ENCODE measurements around the gene DOCK11. TPM values are rescaled to one million over a fixed set of nuclear protein-coding genes. Genes with fewer than 3 reads are reported as not detected.

DOCK11 gene
- total and polyA plus RNA-seq, 2 donors (not counting 1 experiment from before 2014, with no cell fraction given) = 40.1 to 85.3 TPM

- H2AFZ ChIP-seq (ENCODE audit: low read length) = no peak overlapping the region
- H4K20me1 ChIP-seq (ENCODE audit: control insufficient read depth, extremely low read depth, insufficient read depth, low read length) = no peaks in the 10 kb centered on the region
- DNase-seq (ENCODE audit: low read depth in 2 of 2) = no peak
- no peak for TF ChIP-seq EZH2 (IDR thresholded peaks at IDR 0.05; ENCODE audit: low read length, missing control alignments)
- no peak for TF ChIP-seq CTCF (conservative IDR thresholded peaks at IDR 0.05 in 1 of 2, IDR thresholded peaks at IDR 0.05 in 1 of 2; ENCODE audit: low read depth in 1 of 2, low read length in 2 of 2)
- no peak overlapping the region for H3K9ac ChIP-seq (ENCODE audit: insufficient read depth, low read length)
- H3K4me1 ChIP-seq (ENCODE audit: control insufficient read depth, extremely low read depth, insufficient read depth, low read length) = peaks cover 8% of the 10 kb centered on the region
- no peak overlapping the region for H3K4me3 ChIP-seq (replicated peaks in 1 of 4; ENCODE audit: control extremely low read depth in 1 of 4, insufficient read depth in 1 of 4, low read depth in 3 of 4, low read length in 4 of 4)
- no peaks in the 10 kb centered on the region for H3K9me3 ChIP-seq (ENCODE audit: control insufficient read depth, insufficient read depth, low read depth, low read length)
- no peaks in the 10 kb centered on the region for H3K36me3 ChIP-seq (ENCODE audit: control insufficient read depth, insufficient read depth, low read length)
- H3K79me2 ChIP-seq (ENCODE audit: control insufficient read depth, insufficient read depth, low read length) = peaks cover 1% of the 10 kb centered on the region
- H3K27ac ChIP-seq (ENCODE audit: insufficient read depth, low read length) = no peak overlapping the region
- no peaks in the 10 kb centered on the region for H3K27me3 ChIP-seq (ENCODE audit: control insufficient read depth, insufficient read depth, low read length)
- H3K4me2 ChIP-seq (ENCODE audit: extremely low read depth, insufficient read depth, low read length) = no peak overlapping the region
Observed at GRCh38 chrX:118723376-118723775, 227.8 kb downstream of the DOCK11 start.

- Histone ChIP-seq H3K36me3 (ENCODE audit: control insufficient read depth, insufficient read depth, low read length) (no peaks in the 10 kb centered on the region), H3K4me3 (replicated peaks in 1 of 4; ENCODE audit: control extremely low read depth in 1 of 4, insufficient read depth in 1 of 4, low read depth in 3 of 4, low read length in 4 of 4) (no peak overlapping the region), H2AFZ (ENCODE audit: low read length) (no peak overlapping the region), H3K27me3 (ENCODE audit: control insufficient read depth, insufficient read depth, low read length) (no peaks in the 10 kb centered on the region), H3K9ac (ENCODE audit: insufficient read depth, low read length) (no peak overlapping the region), H4K20me1 (ENCODE audit: control insufficient read depth, extremely low read depth, insufficient read depth, low read length) (no peaks in the 10 kb centered on the region), H3K4me1 (ENCODE audit: control insufficient read depth, extremely low read depth, insufficient read depth, low read length) (peaks cover 8% of the 10 kb centered on the region), H3K9me3 (ENCODE audit: control insufficient read depth, insufficient read depth, low read depth, low read length) (no peaks in the 10 kb centered on the region), H3K79me2 (ENCODE audit: control insufficient read depth, insufficient read depth, low read length) (peaks cover 6% of the 10 kb centered on the region), H3K27ac (ENCODE audit: insufficient read depth, low read length) (no peak overlapping the region), H3K4me2 (ENCODE audit: extremely low read depth, insufficient read depth, low read length) (no peak overlapping the region)
- TF ChIP-seq CTCF (conservative IDR thresholded peaks at IDR 0.05 in 1 of 2, IDR thresholded peaks at IDR 0.05 in 1 of 2; ENCODE audit: low read depth in 1 of 2, low read length in 2 of 2) (no peak), EZH2 (IDR thresholded peaks at IDR 0.05; ENCODE audit: low read length, missing control alignments) (no peak)
- no peak for DNase-seq (ENCODE audit: low read depth in 2 of 2)
Observed at GRCh38 chrX:118724365-118724764, 228.8 kb downstream of the DOCK11 start.

GRCh38 chrX:118724775-118725174 is 229.2 kb downstream of the DOCK11 start:
- DNase-seq (ENCODE audit: low read depth in 2 of 2) = peak; percentile 42
- H3K27ac ChIP-seq (ENCODE audit: insufficient read depth, low read length) = no peak overlapping the region
- TF ChIP-seq EZH2 (IDR thresholded peaks at IDR 0.05; ENCODE audit: low read length, missing control alignments) (no peak), CTCF (conservative IDR thresholded peaks at IDR 0.05 in 1 of 2, IDR thresholded peaks at IDR 0.05 in 1 of 2; ENCODE audit: low read depth in 1 of 2, low read length in 2 of 2) (no peak)

More at GRCh38 chrX:118724775-118725174, 229.2 kb downstream of the DOCK11 start:
- peak overlapping the region; percentile 30 for H3K4me2 ChIP-seq (ENCODE audit: extremely low read depth, insufficient read depth, low read length)
- no peak overlapping the region for H3K9ac ChIP-seq (ENCODE audit: insufficient read depth, low read length)
- H3K4me3 ChIP-seq (replicated peaks in 1 of 4; ENCODE audit: control extremely low read depth in 1 of 4, insufficient read depth in 1 of 4, low read depth in 3 of 4, low read length in 4 of 4) = no peak overlapping the region
- H3K4me1 ChIP-seq (ENCODE audit: control insufficient read depth, extremely low read depth, insufficient read depth, low read length) = peaks cover 8% of the 10 kb centered on the region
- no peaks in the 10 kb centered on the region for H3K27me3 ChIP-seq (ENCODE audit: control insufficient read depth, insufficient read depth, low read length)
- H3K9me3 ChIP-seq (ENCODE audit: control insufficient read depth, insufficient read depth, low read depth, low read length) = no peaks in the 10 kb centered on the region
- H2AFZ ChIP-seq (ENCODE audit: low read length) = no peak overlapping the region
- no peaks in the 10 kb centered on the region for H4K20me1 ChIP-seq (ENCODE audit: control insufficient read depth, extremely low read depth, insufficient read depth, low read length)
- peaks cover 6% of the 10 kb centered on the region for H3K79me2 ChIP-seq (ENCODE audit: control insufficient read depth, insufficient read depth, low read length)
- H3K36me3 ChIP-seq (ENCODE audit: control insufficient read depth, insufficient read depth, low read length) = no peaks in the 10 kb centered on the region

Measured in fibroblast of lung (primary cell).